ENCODE data around the gene SLC52A3.

DNA sequence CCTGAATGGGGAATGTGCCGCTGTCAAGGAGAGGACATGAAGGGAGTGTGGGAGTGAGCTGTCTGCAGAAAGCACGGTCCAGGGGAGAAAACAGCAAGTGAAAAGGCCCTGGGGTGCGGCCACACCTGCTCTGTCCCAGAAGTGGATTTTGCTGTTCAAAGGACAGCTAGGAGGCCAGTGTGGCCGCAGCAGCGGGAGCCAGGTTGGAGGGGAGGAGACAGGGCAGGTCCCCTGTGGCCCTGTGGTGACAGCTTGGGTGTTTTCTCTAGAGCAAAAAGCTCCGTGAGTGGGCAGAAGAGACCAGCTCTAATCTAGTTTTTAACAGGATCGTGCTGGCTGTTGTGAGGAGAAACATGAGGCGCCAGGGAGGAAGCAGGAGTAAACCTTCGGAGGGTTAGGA lies 4.5 kb upstream of the SLC52A3 start:
- TF ChIP-seq CTCF (optimal IDR thresholded peaks at IDR 0.05 in 1 of 3, IDR thresholded peaks at IDR 0.05 in 1 of 3, conservative IDR thresholded peaks at IDR 0.05 in 1 of 3; ENCODE audit: extremely low read depth in 1 of 3, insufficient read depth in 2 of 3, low read length in 3 of 3), result no peak
- TF ChIP-seq EZH2 (IDR thresholded peaks at IDR 0.05; ENCODE audit: low read length), result no peak
